A673 (cell line): ENCODE data around the gene URAD. TPM values are rescaled to one million over a fixed set of nuclear protein-coding genes. Genes with fewer than 3 reads are reported as not detected.
A peak's percentile ranks its signal among the peaks of the same experiment; 100 is the strongest.

Experiments used
- BruUV-seq: library from RNA; stranded (reverse); fragments of 400-500 nt; replicated peaks from 2 replicates; lab custom pipeline; 2021; lab: Mats Ljungman, UMichigan
- CTCF ChIA-PET: fragments of 300-600 bp; sonication (Branson Sonifier 250); formaldehyde crosslinking; loops from one replicate; lab custom pipeline; 2022; ENCODE audit warnings: antibody characterized with exemption; lab: Charles Lee
- POLR2A ChIA-PET: fragments of 300-600 bp; sonication (Branson Sonifier 250); formaldehyde crosslinking; loops from one replicate; lab custom pipeline; 2022; ENCODE audit warnings: antibody characterized with exemption; ENCODE audit not compliant: low non-redundant PET; lab: Charles Lee
- DNase-seq: peaks from one replicate; pipeline ENCODE4 v3.0.0-alpha.2; 2015; ENCODE audit warnings: low spot score
- H3K27ac ChIP-seq: fragments of 200-600 bp; sonication (generic); 2 replicates; pipeline ENCODE4 v1.5.1; 2016; ENCODE audit warnings: mixed run types, low read depth, mild to moderate bottlenecking, mixed read lengths, antibody characterized with exemption, low read length; ENCODE audit not compliant: poor library complexity, severe bottlenecking
- H3K27me3 ChIP-seq: fragments of 200-600 bp; sonication (generic); replicated peaks from 2 replicates; pipeline ENCODE4 v1.6.1; 2017; ENCODE audit warnings: mixed run types, low read depth, mild to moderate bottlenecking, mixed read lengths, antibody characterized with exemption, low read length; ENCODE audit not compliant: insufficient read depth, poor library complexity
- H3K36me3 ChIP-seq: fragments of 200-600 bp; sonication (generic); 2 replicates; pipeline ENCODE4 v1.6.1; 2016; ENCODE audit warnings: mixed run types, mild to moderate bottlenecking, mixed read lengths, antibody characterized with exemption, low read length; ENCODE audit not compliant: insufficient read depth, poor library complexity, severe bottlenecking
- H3K4me1 ChIP-seq: fragments of 200-600 bp; sonication (generic); 2 replicates; pipeline ENCODE4 v1.6.1; 2017; ENCODE audit warnings: mixed run types, mild to moderate bottlenecking, mixed read lengths, antibody characterized with exemption, low read length; ENCODE audit not compliant: insufficient read depth, poor library complexity, severe bottlenecking
- H3K4me3 ChIP-seq: fragments of 200-600 bp; sonication (generic); 2 replicates; pipeline ENCODE4 v1.5.1; 2016; ENCODE audit warnings: low read depth, mixed run types, mild to moderate bottlenecking, mixed read lengths, low read length; ENCODE audit not compliant: poor library complexity, severe bottlenecking
- H3K9me3 ChIP-seq: fragments of 200-600 bp; sonication (generic); 2 replicates; pipeline ENCODE4 v1.6.1; 2016; ENCODE audit warnings: mixed run types, low read depth, mild to moderate bottlenecking, mixed read lengths, antibody characterized with exemption, low read length; ENCODE audit not compliant: poor library complexity, severe bottlenecking
- EZH2 ChIP-seq: fragments of 200-600 bp; sonication (generic); IDR thresholded peaks from 2 replicates; pipeline ENCODE4 v1.6.1; 2017; ENCODE audit warnings: borderline replicate concordance, low read depth, mild to moderate bottlenecking, mixed read lengths, antibody characterized with exemption, low read length; ENCODE audit not compliant: poor library complexity, severe bottlenecking
- intact Hi-C: fragments of 100-400 bp; cut with micrococcal nuclease; formaldehyde crosslinking; loops from one replicate; pipeline ENCODE4 v1.10.0; 2022; ENCODE audit not compliant: unreplicated experiment
- total RNA-seq: library from RNA; stranded (reverse); gene quantifications from 2 replicates; pipeline ENCODE4 v1.2.3, GENCODE V29; 2021
- TF ChIP-seq, protein P1 (sequence below): fragments of 300-800, 200-600 bp; sonication (generic); conservative IDR thresholded peaks from 2 replicates; pipeline ENCODE4 v1.5.1; 2017; ENCODE audit warnings: low read depth, mild to moderate bottlenecking, antibody characterized with exemption, low read length, moderate library complexity, mixed read lengths

URAD gene
- total RNA-seq, 1 experiment from 2014 or later = not detected

DNA sequence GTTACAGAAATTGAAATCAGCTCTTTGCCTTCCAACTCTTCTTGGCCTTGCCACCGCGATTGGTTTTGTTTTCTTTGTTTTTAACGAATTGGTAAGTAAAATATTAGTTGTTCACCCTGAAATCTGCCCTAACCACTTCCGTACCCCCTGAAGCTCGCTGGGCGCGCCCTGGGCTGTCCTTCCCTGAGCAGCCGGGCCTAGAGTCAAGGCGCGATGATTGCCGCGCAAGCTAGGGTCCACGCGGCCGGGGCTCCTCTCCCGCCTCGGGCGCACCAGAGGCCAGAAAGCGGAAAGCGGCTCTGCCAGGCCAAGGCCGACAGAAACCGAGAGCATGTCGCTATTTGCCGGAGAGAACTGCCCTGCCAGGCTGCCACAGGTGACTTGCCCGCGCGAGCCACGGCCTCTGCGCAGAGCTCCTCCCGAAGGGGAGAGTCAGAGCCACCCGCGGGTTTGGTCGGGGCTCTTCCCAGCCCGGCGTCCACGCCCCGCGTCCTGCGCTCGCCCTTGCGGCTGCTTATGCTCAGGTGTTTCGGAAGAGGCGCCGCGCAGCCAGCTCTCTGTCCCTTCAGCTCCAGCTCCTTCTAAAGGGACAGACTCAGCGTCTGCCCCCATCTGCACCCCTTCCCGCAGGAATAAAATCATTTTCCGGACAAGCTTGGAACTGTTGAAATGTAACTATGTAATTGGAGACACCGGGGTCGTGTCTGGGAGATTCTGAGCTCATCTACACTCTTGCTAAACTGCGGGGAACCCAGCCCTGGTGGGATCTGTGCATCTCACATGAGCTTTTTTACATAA, 12.7 kb downstream of the URAD start:
- no peaks in the 10 kb centered on the region for H3K9me3 ChIP-seq
- intact Hi-C loops = loop anchor here (10.0 kb wide), 1 partner anchor 991 kb away; no protein-coding TSS in a partner anchor
- H3K27me3 ChIP-seq = peaks cover 100% of the 10 kb centered on the region
- H3K36me3 ChIP-seq = no peaks in the 10 kb centered on the region
- no peak overlapping the region for H3K27ac ChIP-seq
- no peaks in the 10 kb centered on the region for H3K4me1 ChIP-seq
- BruUV-seq = no TSS peak
- no peak for DNase-seq
- TF ChIP-seq, protein P1, sequence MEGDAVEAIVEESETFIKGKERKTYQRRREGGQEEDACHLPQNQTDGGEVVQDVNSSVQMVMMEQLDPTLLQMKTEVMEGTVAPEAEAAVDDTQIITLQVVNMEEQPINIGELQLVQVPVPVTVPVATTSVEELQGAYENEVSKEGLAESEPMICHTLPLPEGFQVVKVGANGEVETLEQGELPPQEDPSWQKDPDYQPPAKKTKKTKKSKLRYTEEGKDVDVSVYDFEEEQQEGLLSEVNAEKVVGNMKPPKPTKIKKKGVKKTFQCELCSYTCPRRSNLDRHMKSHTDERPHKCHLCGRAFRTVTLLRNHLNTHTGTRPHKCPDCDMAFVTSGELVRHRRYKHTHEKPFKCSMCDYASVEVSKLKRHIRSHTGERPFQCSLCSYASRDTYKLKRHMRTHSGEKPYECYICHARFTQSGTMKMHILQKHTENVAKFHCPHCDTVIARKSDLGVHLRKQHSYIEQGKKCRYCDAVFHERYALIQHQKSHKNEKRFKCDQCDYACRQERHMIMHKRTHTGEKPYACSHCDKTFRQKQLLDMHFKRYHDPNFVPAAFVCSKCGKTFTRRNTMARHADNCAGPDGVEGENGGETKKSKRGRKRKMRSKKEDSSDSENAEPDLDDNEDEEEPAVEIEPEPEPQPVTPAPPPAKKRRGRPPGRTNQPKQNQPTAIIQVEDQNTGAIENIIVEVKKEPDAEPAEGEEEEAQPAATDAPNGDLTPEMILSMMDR = no peak
- TF ChIP-seq EZH2 = peak; percentile 74
- POLR2A ChIA-PET = no interaction called here
- no peak overlapping the region for H3K4me3 ChIP-seq
- CTCF ChIA-PET = no interaction called here

DNA sequence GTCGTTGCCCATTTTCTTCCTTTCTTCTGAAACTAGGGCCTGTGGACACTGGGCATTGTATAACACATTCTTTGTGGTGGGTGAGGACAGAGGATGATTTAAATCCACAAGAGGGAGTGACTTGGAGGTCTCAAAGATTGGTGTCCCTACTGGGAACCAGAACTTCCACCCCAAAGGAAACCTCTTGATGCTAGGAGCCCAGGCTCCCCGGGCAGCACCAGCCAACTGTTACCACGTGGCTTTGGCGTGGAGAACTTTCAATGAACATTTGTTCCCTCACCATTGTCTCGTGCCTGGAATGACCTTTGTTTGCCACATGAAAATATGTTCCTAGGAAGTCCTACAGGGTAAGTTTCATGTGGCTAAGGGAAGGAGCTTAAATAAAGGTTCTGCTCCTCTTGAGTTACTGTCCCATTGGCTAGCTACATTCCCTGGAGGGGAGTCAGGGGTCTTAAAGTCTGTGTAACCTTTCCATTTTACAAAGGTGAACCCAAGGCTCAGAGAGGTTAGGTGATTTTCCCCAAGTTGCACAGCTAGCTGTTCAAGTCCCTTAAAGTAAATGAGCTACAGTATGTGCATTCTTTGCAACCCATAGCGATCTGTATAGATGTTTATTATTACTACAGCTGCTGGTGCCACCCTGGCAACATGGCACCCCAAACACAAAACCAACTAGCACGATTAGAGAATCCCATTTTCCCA, 14.4 kb downstream of the URAD start:
- ChIA-PET CTCF (no interaction called here), POLR2A (no interaction called here)
- Histone ChIP-seq H3K36me3 (no peaks in the 10 kb centered on the region), H3K27me3 (peaks cover 100% of the 10 kb centered on the region), H3K9me3 (no peaks in the 10 kb centered on the region), H3K4me3 (no peak overlapping the region), H3K4me1 (no peaks in the 10 kb centered on the region), H3K27ac (no peak overlapping the region)
- DNase-seq = no peak
- no peak for TF ChIP-seq EZH2
- intact Hi-C loops = loop anchor here (10.0 kb wide), 1 partner anchor 989 kb away; no protein-coding TSS in a partner anchor
- no TSS peak for BruUV-seq

GRCh38 chr13:27973291-27973690, 15.2 kb downstream of the URAD start:
- no peak for DNase-seq
- POLR2A ChIA-PET = no interaction called here
- Histone ChIP-seq H3K36me3 (no peaks in the 10 kb centered on the region), H3K27me3 (peaks cover 100% of the 10 kb centered on the region), H3K4me3 (no peak overlapping the region), H3K4me1 (no peaks in the 10 kb centered on the region), H3K9me3 (no peaks in the 10 kb centered on the region), H3K27ac (no peak overlapping the region)
- CTCF ChIA-PET = no interaction called here
- no peak for TF ChIP-seq EZH2
- TF ChIP-seq, protein P1 = no peak
- intact Hi-C loops = loop anchor here (10.0 kb wide), 1 partner anchor 988 kb away; no protein-coding TSS in a partner anchor
- no TSS peak for BruUV-seq
